ENCODE measurements around the gene LYRM1.
"Not testable (repeated sequence)": the region's sequence is repeated elsewhere in the genome, so short reads cannot be mapped to it uniquely, and the experiment has no call there.

The LYRM1 gene

GRCh38 chr16:20940871-20941635 is 40.5 kb downstream of the LYRM1 start:
- no peak for FAIRE-seq

- FAIRE-seq = no peak
These were observed 41.0 kb downstream of the LYRM1 start for GRCh38 chr16:20941636-20941926.

GRCh38 chr16:20942256-20942655 is 41.7 kb downstream of the LYRM1 start:
- no peak for FAIRE-seq

DNA sequence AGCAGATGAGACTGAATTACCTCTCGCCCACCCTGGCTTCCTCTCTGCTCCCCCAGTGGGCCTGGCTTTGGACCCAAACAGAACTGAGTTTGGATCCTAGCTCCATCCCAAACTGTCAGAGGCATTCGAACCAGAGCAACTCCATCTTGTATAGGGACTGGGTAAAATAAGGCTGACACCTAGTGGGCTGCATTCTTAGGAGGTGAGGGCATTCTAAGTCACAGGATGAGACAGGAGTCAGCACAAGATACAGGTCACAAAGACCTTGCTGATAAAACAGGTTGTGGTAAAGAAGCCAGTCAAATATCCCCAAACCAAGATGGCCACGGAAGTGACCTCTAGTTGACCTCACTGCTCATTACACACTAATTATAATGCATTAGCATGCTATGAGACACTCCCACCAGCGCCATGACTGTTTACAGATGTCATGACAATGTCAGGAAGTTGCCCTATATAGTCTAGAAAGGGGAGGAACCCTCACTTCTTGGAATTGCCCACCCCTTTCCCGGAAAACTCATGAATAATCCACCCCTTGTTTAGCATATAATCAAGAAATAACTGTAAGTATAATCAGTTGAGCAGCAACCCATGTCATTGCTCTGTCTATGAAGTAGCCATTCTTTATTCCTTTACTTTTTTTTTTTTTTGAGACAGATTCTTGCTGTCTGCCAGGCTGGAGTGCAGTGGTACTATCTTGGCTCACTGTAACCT is 44.4 kb downstream of the LYRM1 start:
- no peak for FAIRE-seq

DNA sequence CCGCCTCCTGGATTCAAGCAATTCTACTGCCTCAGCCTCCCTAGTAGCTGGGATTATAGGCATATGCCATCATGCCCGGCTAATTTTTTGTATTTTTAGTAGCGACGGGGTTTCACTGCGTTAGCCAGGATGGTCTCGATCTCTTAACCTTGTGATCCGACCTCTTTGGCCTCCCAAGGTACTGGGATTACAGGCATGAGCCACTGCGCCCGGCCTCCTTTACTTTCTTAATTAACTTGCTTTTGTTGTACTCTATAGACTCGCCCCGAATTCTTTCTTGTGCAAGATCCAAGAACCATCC is 45.0 kb downstream of the LYRM1 start:
- FAIRE-seq = not testable (repeated sequence)

- FAIRE-seq = no peak
These were observed 45.6 kb downstream of the LYRM1 start for GRCh38 chr16:20946015-20946629.

- no peak for FAIRE-seq
These were observed 47.9 kb downstream of the LYRM1 start for GRCh38 chr16:20948444-20948843.

DNA sequence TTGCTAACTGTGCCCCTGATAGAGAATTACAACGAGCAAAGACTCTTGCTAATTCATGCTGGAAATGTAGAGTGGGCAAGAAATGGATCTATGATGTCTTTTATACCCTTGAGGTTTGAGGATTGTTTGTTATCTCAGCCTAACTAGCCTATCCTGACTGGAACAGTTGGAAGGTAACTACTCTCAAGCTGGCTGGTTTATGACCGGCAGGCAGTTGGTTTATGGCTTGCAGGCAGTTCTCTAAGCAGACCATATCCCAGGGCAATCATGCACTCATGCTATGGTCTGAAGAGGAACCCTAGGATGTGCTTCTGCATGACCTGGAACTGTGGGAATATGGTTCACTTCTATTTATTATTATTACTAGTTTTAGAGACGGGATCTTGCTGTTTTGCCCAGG is 49.1 kb downstream of the LYRM1 start:
- FAIRE-seq = no peak

GRCh38 chr16:20950294-20950693 is 49.7 kb downstream of the LYRM1 start:
- FAIRE-seq = no peak

DNA sequence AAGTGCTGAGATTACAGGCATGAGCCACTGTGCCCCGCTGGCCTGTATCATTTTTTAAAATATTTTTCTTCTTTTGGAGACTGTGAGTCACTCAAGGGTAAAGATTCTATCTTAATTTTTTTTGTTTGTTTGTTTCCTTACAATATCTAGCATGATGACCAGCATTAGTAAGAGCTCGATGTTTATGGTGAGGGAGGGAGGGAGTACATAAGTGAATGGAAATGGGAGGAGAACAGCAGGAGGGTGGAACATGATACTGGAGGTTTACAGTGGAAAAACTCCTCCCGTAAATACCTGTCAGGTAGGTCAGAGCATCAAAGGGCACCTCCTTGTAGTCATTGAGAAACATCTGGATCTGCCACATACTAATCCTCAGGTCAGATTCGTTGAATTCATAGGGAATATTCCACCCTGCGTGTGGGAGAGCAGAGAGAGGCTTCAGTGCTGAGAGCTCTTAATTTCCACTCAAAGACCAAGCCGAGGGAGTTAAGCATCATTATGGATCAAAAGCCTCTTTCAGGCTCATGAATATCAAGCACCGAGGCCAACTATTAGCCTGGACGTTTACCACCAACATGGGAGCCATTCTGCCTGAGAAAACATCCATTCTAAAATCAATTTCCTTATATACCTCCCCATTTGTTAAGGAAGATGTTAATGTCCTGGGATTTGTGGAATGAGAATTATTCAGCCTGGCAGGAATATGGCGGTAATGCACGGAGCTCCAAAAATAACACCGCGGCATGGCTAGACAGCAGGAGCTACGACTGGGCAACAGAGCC is 51.8 kb downstream of the LYRM1 start:
- no peak for FAIRE-seq

GRCh38 chr16:20954574-20954973 is 54.0 kb downstream of the LYRM1 start:
- FAIRE-seq = no peak

DNA sequence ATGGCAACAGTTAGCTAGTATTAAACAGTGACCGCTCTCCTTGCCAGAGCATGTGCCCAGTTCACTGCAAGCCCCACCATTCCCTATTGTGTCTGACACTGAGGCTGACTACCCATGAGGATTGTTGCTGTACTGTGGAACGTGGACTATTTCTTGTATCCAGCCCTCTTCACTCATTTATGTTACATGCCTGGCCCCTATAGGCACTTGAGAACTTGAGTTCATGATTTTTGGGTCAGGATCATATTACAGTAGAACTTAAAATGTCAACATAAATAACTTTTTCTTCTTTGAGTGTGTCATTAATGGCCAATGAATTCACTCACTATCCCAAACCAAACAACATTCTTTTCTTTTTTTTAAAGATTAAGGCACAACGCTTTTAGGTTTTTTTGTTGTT is 55.7 kb downstream of the LYRM1 start:
- FAIRE-seq = no peak

DNA sequence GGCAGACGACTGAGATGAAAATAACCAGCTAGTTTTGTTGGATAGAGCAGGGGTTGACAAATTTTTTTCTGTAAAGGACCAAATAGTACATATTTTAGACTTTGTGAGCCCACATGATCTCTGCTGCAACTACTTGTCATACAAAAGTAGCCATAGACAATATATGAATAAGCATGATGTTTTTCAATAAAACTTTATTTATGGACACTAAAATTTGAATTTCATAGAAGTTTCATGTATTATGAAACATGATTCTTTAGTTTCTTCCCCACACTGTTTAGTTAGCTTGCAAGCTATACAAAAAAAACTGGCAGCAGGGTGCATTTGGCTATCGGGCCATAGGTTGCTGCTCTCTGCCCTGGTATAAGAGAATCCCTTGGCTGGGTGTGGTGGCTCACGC is 56.6 kb downstream of the LYRM1 start:
- no peak for FAIRE-seq

DNA sequence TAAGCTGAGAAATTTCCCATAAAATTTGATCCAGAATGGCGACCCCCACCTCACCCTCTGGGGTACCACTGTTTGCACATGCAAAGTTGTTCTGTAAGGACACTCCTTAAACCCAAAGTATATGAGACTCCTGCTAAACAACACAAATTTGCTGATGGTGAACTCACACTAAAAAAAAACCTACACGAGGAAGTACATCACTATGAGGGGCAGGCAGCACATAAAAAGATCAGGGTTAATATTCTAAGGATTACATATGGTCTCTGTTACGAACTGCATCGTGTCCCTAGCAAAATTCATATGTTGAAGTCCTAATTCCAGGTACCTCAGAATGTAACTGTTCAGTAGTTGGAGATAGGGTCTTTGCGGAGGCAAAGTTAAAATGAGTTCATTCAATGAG is 60.3 kb downstream of the LYRM1 start:
- no peak for FAIRE-seq

- no peak for FAIRE-seq
These were observed 68.2 kb downstream of the LYRM1 start for GRCh38 chr16:20968765-20969164.

GRCh38 chr16:20969386-20969785 is 68.8 kb downstream of the LYRM1 start:
- no peak for FAIRE-seq

DNA sequence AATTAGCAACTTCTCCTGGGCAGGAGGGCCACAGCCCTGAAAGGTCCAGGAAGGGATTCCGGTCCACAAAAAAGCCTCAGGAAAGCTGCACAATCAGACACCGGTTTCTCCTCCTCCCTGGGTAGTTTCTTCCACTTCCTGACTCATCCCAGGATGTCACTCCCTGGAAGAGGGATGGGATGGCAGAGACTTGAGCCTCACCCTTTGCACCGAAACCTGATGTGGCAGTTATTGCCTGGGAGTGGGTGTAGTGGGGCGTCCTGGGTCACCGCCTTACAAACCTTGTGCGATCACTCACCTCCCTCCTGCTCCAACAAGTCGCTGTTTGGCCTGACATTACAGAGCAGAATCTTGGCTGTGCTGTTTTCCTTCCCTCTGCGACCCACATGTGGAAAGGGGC is 70.8 kb downstream of the LYRM1 start:
- no peak for FAIRE-seq

DNA sequence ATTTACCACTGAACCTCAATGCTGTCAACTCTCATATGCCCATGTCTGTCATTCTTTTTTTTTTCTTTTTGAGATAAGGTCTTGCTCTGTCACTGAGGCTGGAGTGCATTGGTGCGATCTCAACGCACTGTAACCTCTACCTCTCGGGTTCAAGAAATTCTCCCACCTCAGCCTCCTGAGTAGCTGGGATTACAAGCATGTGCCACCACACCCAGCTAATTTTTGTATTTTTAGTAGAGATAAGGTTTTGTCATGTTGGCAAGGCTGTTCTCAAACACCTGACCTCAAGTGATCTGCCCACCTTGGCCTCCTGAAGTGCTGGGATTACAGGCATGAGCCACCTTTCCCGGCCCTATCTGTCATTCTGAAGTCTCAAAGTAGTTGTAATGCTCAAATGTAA is 72.6 kb downstream of the LYRM1 start:
- not testable (repeated sequence) for FAIRE-seq
